ENCODE measurements around the gene EPB41L3. TPM values are rescaled to one million over a fixed set of nuclear protein-coding genes. Genes with fewer than 3 reads are reported as not detected.

The EPB41L3 gene
- 191 and 198 TPM in 2 replicates for total RNA-seq (2014; rRNA removed; shearing (Covaris generic))
- polyA plus RNA-seq (2015; cell fraction: cytosol; rRNA removed): 197 and 235 TPM in 2 replicates
- polyA plus RNA-seq (2015; cell fraction: nucleus; rRNA removed): 244 and 254 TPM in 2 replicates

DNA sequence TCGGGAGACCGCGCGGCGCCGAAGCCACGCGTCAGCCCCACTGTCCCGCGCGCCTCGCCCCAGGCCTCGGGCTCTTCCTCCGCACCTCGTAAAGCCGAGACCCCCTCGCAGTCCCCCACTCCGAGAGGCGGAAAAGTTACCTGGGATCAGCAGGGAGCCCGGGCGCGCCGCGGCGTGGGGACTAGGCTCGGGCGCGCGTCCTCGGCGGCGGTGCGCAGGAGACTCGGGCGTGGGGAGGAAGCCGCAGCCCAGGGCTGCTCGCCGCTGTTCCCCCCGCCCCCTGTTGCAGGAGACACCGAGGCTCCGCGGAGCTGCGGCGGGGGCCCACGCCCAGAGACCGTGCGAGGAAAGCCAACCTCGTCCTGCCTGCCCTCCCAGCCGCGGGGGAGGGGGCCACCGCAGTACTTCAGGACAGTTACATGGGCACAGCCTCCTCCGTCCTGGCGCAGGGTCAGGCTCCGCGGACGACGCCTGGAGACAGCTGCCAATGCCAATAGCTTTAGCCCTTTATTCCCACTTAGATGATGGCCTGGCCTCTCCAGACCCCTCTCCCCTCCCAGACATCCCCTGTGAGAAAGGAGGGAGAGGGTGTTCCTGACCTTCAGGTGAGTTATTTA is at the start of gene EPB41L3:
Gene EPB41L3, minus strand, starts transcription at position 225 of the 617 bp plus-strand sequence. CDS start 54,814 bp downstream, outside the sequence.
- DNase-seq (ENCODE audit: low read depth): peak; percentile 50

DNA sequence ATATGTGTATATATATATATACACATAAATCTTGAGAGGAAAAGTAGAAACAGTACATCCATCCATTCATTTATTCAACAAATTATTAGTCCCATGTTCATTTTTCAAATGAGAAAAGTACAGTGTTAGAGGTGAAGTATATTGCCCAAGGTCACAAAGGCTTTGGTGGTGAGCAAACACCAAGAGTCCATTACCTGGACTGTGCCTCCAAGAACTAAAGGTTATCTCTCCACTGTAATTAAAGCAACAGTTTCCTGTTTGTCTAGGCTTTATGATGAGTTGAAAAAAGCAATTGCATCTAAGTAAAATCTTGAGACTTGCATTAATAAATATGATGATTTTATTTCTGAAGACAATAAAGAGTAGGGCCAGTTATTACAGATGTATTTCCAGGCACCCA is 44.7 kb upstream of the EPB41L3 start:
- DNase-seq (ENCODE audit: low read depth): no peak

DNA sequence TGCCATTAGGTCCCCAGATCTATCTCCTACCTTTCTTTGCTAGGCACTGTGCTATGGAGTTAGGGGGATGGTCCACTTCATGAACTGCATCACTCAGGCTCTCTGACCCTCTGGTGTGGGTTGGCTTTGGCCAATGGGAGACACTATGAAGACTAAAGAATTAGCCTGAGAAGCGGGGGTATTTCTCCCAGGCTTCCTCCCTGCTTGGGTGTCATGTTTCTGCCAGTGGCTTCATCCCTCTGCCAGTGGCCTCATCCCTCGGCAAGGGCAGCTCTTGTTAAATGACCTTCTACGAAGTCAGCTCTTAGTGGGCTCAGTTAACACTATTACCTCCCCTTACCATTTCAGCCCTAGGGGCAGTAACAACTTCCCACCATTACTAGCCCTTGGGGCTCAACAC is 41.9 kb upstream of the EPB41L3 start:
- no peak for DNase-seq (ENCODE audit: low read depth)

DNA sequence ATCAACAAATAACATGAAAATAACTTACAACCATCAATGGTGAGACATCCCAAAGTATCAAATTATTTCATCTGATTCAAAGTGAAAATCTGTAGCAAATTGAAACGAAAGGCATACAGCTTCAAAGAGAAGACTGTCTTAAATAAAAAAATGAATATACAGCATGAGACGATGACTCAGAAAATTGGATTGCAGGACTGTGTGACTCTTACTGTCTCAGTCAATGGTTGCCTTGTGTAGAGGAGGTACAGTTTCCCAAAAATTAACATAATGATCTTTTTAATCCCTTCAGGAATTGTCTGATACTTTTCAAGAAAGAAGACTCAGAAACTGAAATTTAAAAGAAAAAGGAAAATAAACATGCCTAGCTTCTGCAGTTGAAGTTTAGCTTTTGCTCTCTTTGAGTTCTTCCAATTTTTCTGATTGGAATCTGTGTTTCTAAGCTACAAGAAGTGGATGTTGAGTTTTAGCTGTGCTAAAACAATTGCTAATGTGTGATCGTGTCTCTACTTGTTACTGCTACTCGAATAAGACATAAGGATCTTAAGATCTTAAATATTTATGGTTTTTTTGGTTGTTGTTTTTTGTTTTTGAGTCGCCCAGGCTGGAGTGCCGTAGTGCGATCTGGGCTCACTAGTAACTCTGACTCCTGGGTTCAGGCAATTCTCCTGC is 41.1 kb upstream of the EPB41L3 start:
- peak; percentile 81 for DNase-seq (ENCODE audit: low read depth)

DNA sequence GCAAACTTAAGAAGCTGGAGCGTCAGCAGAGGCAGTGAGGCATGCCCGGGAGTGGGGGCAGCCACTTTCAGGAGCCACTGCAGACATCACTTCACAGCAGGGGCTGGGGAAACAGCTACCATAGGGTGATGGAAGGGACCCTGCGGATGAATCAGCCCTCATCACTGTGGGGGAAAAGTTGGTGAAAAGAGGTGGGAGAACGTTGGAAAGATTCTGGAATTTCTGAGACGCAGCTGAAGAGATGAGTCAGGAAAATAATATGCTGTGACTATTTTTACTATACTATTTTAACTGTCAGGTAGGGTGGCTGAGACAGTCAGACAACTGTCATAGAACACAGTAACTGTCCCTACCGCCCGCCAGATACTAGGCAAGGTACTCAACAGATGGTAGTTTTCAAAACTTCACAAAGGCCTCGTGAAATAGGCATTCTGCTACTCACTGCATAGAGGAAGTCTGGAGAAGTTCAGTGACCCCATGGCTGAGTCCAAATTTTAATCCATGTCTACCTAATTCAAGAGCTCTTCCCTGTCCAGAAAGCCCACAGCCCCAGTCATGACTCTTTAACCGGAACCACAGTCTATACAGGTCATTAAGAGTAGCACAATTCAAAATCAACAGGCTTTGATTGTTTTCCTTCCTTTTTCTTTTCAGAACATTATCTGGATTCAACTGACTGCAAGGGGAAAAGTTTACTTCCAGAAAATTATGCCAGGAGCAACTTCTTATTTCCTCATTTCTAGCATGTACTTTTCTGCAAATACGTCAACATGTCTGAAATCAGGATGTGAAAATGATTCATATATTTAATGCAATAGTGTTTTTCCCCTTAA is 39.3 kb upstream of the EPB41L3 start:
- DNase-seq (ENCODE audit: low read depth): peak; percentile 93

DNA sequence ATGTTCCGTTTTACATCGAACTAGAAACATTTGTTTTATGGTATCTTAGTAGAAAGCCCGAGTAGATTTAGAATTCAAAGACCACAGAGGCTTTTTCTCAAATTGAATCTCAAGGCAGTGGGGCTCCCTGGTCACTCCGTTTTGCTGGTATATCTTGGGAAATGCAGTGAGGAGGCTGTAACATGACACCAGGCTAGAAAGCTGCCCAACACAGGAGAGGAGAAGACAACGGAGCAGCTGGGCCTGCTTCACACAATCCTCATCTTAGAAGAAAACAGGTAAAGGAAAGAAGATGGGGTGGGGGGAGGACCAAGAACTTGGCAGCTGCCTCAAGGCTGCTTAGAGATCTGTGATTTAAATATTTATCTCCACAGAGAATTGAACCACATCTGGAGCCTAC is 38.3 kb upstream of the EPB41L3 start:
- DNase-seq (ENCODE audit: low read depth): peak; percentile 73

DNA sequence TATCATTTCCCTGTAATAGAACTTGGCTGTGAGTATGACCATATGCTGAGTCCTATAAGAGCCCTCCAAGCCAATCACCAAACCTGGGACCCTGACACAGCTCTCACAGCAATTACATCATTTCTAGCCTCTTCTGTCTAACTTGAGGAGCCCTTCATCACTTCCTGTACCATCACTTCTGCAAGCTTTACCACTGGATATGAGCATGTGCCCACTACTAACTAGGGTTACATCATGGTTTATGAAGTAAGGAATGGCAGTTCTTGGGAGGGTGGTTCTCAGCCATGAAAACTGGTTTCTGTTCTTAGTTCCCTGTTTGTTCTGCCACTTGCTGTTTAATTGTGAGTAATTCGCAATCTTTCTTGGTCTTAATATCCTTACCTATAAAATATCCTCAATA is 31.0 kb upstream of the EPB41L3 start:
- DNase-seq (ENCODE audit: low read depth): peak; percentile 31

DNA sequence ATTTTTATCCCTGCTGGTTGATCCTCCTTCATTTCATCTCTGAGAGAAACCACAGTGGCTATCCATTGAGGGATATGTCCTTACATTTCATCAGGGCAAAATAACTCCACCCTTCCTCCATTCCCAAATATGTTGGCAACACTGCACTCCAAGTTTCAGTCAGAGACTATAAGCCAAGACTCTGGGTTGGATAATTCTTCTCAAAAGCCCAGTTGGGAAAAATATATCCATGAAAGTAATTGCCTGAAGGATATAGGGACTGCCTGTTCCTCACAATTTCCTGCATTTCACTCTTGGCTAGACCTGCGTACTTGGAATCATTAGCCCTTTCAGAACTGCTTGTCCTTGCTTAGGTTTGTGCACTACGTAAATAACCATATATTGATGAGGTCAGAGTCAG is 27.9 kb upstream of the EPB41L3 start:
- DNase-seq (ENCODE audit: low read depth): no peak

DNA sequence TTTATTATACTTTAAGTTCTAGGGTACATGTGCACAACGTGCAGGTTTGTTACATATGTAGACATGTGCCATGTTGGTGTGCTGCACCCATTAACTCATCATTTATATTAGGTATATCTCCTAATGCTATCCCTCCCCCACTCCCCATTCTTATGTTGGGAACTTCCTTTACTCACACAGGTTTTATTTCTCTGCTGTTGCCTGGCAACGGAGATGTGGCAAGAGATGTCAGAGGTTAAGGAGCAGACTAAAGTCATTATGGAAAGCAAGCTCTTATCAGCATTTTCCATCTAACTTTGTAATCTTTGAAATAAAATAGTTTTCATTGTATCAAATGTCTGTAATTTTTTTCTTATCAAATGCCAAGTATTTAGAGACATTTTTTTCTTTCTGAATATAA is 26.8 kb upstream of the EPB41L3 start:
- peak; percentile 79 for DNase-seq (ENCODE audit: low read depth)

DNA sequence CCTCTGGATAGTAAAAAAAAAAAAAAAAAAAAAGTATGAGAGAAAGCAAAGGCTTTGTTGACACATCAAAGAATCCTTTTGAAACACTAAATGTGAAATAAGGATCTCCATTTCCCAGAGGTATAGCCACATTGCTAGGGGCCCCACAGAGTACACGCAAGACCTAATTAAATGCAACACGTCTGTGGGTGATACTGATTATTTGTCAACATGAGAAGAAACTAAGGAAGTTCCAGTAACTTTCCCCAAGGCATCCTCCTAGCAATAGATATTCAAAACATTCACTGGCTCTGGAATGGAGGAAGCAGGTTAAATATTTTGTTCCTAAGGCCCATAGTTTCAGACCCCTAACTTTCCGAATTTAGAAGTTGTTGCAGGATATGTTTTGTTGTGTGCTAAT is 24.6 kb upstream of the EPB41L3 start:
- DNase-seq (ENCODE audit: low read depth): no peak

DNA sequence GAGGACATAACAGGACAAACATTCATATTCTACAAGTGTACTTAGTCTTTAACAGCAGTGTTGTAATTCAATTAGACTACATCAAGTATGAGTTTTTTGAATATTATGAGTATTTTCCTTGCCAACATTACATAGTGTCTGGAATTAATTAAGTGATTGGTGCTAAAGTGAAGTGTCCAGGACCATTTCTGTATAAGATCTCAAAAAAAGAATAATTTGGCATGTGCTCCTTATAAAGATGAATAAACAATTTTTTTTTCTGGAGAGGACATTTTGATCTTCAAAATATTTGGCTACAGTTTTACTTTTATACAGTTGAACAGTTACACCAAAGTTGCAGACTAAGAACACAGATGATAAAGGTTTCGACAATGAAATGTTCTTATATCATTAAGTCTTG is 15.1 kb upstream of the EPB41L3 start:
- DNase-seq (ENCODE audit: low read depth): no peak

DNA sequence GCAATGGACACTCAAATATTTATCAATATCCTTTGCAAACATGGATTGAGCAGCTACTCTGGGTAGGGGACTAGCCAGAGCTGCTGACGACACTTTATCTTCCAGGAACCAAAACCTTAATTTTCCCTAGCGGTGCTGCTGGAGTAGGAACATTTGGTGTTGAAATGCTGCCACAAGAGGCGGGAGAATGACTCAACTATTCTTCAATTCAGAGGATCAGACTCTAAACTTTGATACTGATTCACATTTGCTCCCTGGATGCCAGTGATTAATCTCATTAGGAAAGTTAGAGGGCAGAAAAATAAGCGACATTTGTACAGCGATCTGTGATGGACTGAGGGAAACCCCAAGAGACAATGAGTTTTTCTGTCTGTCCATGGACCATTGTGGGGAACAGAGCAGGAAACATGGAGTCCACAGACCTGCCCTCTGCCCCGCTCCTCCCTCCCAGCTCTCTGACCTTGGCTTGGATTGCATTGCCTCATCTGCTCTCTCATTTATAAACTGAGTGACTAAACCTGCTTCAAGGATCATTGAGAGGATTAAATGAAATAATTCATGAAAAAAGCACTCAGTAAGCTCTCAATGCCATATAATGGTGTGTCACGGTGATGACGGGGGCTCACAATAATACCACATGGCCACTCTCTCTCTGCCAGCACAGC is 12.6 kb upstream of the EPB41L3 start:
- peak; percentile 57 for DNase-seq (ENCODE audit: low read depth)

DNA sequence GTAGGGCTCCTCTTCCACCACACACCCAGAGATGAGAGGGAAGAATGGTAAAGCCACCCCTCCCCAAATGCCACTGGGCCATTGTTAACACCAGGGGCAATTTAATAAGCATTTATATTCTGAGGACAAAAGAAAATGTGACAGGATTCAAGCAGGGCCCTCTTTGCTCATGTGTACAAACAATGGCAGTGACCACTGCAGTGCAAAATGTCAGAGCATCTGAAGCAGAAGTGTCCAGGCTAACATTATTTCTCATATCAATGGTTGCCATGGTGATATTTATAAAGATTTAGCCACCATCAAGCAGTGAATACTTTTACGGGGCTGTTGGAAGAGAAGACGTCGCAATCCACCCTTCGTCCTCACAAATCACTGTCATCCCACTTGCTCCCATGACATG is 10.8 kb upstream of the EPB41L3 start:
- no peak for DNase-seq (ENCODE audit: low read depth)

DNA sequence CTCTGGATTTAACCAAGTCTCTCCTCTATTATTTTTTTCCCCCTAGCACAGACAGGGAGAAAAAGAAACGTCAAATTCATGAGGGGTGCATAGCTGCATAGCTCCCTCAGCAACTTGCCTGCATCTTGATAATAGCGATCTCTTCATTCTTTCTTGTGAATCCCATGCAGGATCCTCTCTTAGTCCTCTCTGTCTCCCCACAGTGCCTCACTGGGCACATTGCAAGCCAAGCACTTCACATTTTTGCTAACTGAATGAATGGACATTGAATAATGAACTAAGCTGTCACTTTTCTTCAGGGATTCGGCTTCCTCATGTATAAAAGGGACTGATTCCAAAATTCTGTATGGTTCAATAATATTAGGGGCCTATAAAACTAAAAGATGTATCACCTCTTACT is 2.9 kb upstream of the EPB41L3 start:
- DNase-seq (ENCODE audit: low read depth): peak; percentile 48

DNA sequence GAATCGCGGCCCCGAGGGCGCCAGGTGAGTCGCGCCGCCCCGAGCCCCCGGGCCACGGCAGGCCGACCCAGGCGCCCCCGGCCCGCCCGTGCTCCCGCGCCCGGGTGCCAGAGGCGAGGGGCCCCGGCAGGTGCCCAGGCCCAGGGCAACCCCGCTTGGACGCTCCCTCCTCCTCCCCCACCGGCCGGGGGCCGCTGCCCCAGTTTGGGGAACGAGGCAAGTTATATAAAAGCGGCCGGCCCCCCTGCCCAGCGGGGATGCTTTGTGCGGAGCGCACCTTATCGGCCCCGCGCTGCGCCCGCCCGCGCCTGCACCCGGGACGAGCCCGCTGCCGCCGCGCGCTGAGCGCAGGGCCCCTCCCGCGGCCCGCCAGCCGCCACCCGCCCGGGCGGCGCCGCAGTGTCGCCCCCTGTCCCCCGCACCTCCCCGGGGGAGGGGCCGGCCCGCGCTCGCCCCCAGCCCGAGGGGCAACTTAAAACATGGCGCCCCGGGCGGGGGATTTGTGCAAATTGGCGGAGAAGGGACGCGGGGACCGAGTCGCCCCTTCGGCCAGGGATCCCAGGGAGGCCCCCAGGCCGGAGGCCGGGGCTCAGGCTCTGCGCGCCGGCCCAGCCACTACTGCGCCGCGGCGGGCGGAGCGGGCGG is 639 bp downstream of the EPB41L3 start:
- no peak for DNase-seq (ENCODE audit: low read depth)

DNA sequence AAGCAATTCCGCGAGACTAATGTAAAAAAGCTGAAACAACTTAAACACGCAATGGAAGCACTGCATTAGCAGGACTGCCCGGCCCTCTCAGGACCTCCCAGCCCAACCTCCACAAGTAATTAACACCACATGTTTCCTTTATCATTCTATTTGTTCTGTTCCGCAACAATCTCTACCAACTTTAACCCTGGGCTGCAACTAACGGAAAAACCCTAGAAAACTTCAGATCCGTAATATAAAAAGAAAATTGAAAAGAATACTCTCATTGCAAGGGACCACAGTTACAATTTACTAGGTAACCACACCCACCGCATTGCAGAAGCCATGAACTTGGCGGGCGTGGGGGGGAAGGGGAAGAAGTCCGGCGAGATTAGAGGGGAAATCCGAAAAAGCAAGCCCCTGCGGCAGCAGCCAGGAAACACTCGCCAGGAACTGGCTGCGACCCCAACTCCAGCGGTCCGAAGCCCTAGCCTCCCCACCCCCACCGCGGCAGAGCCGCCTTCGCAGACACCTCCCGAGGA is 1.2 kb downstream of the EPB41L3 start:
- DNase-seq (ENCODE audit: low read depth): peak; percentile 54

DNA sequence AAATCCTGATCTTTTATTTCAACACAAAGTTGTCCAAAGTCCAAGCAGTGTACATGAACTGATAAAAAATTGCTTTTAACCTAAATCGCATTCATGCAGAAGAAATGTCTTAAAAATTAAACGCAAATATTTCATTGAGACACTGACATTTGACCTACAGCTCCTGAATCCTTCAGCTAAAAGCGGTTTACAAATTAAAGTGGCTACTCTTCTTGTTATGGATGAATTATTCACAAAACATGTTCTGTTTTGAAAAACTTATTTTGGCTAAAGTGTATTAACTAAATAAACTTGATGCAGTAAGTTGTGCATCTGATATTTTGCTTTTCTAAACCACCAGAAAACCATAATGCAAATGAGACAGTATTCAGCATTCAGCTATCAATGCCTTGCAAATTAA is 2.2 kb downstream of the EPB41L3 start:
- no peak for DNase-seq (ENCODE audit: low read depth)

DNA sequence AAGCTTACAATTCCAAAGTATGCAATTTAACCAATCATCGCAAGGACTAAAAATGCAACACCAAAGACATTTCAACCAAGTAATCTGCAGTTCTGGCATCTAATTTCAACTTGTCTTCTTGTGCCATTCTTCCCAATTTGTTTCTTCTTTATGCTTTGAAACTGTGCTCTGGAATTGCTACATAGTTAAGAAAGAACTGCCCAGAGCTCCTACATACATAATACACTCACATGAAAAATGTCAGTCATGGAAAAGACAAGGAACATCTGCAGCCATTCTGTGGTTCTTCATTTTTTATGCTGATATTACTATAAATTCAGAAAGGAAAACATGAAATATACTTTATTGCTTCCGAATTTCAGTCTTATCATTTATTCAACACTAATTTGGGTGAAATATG is 4.4 kb downstream of the EPB41L3 start:
- no peak for DNase-seq (ENCODE audit: low read depth)

DNA sequence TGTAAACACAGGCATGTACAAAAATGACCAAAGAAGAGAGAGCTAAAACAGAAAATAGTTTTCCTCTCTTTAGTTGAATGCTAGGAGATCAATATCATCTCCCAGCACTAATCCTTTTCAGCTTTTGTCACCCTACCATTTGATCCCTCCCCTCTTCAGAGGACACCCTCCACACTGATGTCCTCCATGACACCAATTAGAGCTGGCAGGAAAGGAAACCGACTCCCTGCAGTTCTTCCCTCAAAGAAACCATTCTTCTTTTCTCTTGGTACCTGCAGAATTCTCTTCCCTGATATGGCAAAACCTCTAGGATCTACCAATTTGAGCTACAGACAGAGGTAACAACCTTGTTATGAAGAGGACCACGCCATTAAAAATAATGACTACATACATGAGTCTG is 5.3 kb downstream of the EPB41L3 start:
- no peak for DNase-seq (ENCODE audit: low read depth)

DNA sequence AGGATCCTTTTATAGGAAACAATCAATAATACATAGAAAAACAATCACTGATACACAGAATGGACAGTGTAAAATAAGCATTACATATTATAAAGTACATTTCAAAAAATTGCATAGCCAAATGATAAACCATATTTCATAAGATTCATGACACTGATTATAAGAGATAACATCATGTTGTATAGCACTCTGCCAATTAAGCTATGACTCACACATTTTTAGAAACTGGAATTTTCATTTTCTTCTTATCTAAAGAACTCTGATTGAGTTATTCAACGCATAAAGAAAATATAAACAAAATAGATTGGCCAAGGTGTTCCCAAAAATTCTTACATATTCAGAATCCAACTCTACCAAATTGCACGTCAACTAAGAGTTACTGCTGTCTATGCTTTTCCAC is 5.9 kb downstream of the EPB41L3 start:
- no peak for DNase-seq (ENCODE audit: low read depth)

DNA sequence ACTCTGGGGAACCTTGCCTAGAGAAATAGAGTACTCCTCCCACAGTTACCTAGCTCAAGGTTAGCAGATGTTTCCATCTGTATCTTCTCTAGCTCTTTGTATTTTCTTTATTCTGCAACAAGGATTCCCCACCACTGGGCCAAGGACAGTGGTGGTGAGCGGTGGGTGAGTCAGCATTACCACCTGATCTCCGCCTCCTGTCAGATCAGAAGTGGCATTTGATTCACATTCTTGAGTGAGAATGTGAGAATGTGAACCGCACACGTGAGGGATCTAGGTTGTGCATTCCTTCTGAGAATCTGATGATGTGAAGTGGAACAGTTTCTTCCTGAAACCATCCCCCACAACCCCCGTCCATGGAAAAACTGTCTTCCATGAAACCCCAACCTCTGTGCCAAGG is 9.0 kb downstream of the EPB41L3 start:
- peak; percentile 86 for DNase-seq (ENCODE audit: low read depth)
